Thymus (tissue), 11 donors: ENCODE results near the gene TMEM44. TPM values are rescaled to one million over a fixed set of nuclear protein-coding genes. Genes with fewer than 3 reads are reported as not detected.
A peak's percentile ranks its signal among the peaks of the same experiment; 100 is the strongest.

Experiments
- DNase-seq, 9 donors: peaks; one replicate each; pipeline ENCODE4 v3.0.0-alpha.2; 2013; ENCODE audit warnings: low spot score in 9 of 9, low read depth in 6 of 9, missing footprints in 1 of 9
- H3K27ac ChIP-seq, 2 donors: one replicate each; pipeline ENCODE4 v1.5.1; 2013; ENCODE audit warnings: control low read depth in 1 of 2, low read depth in 1 of 2, low read length in 1 of 2, mild to moderate bottlenecking in 1 of 2, moderate library complexity in 1 of 2
- H3K27me3 ChIP-seq, 2 donors: one replicate each; pipeline ENCODE4 v1.5.1; 2013; ENCODE audit warnings: low read length in 1 of 2; ENCODE audit not compliant: control insufficient read depth in 2 of 2, insufficient read depth in 1 of 2
- H3K36me3 ChIP-seq, 2 donors: one replicate each; pipeline ENCODE4 v1.5.1; 2013; ENCODE audit warnings: low read length in 1 of 2, mild to moderate bottlenecking in 1 of 2, moderate library complexity in 1 of 2; ENCODE audit not compliant: control insufficient read depth in 2 of 2, insufficient read depth in 2 of 2
- H3K4me1 ChIP-seq, 2 donors: one replicate each; pipeline ENCODE4 v1.5.1; 2013; ENCODE audit warnings: low read length in 2 of 2; ENCODE audit not compliant: control insufficient read depth in 2 of 2, insufficient read depth in 2 of 2
- H3K4me3 ChIP-seq, 2 donors: one replicate each; pipeline ENCODE4 v1.5.1; 2013; ENCODE audit warnings: low read length in 2 of 2, control low read depth in 1 of 2, mild to moderate bottlenecking in 1 of 2
- H3K9me3 ChIP-seq, 2 donors: one replicate each; pipeline ENCODE4 v1.5.1; 2013; ENCODE audit warnings: low read length in 1 of 2, mild to moderate bottlenecking in 1 of 2; ENCODE audit not compliant: control insufficient read depth in 2 of 2, insufficient read depth in 1 of 2
- WGBS: extraction: QIAGEN DNeasy Blood & Tissue Kit; methylation state at CpG from one replicate; pipeline ENCODE4 v1.1.7; 2013; 5-methylcytosine and 5-hydroxymethylcytosine counted together
- polyA plus RNA-seq: library from polyadenylated mRNA; stranded (reverse); fragments of 200-250 nt; gene quantifications from one replicate; pipeline ENCODE4 v1.2.3, GENCODE V29; 2013
- total RNA-seq: library from RNA; stranded (reverse); fragments of 120-200 nt; gene quantifications from one replicate; pipeline ENCODE4 v1.2.4, GENCODE V29; 2013
- donor health status: healthy.

Gene TMEM44
- total and polyA plus RNA-seq, 2 donors = 2.4 to 7.1 TPM

GRCh38 chr3:194598771-194599557 is 34.3 kb downstream of the TMEM44 start:
- DNase-seq = no peak

DNA sequence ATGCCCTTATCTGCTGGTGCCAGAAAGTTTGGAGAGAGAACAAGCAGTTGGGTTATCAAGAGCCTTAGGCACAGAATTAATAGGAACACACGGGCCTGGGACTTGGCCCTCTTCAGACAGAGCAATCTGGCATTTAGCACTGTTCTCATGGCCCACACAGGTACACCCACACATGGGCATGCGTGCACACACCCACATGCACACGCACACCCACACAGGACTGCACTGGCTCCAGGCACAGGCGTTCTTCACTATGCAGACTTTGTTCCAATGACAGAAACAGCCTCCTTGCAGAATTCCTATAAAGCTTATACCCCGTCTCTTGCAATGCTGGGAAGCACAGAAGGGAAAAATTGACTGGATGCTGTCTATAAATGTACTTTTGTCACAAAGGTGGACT is 36.3 kb downstream of the TMEM44 start:
- Histone ChIP-seq H3K4me3 (no peak overlapping the region), H3K36me3 (peaks cover 0 to 3% of the 10 kb centered on the region in 2 donors), H3K4me1 (no peaks in the 10 kb centered on the region), H3K27me3 (no peaks in the 10 kb centered on the region), H3K27ac (no peak overlapping the region), H3K9me3 (no peaks in the 10 kb centered on the region)
- DNase-seq = no peak
- WGBS = 97% methylated on average over 5 of the region's 5 CpGs

More at GRCh38 chr3:194598771-194599557, 34.3 kb downstream of the TMEM44 start:
- H3K4me1 ChIP-seq = no peaks in the 10 kb centered on the region
- H3K27ac ChIP-seq = no peak overlapping the region
- H3K9me3 ChIP-seq = no peaks in the 10 kb centered on the region
- WGBS = 93% methylated on average over 25 of the region's 25 CpGs
- H3K4me3 ChIP-seq = no peak overlapping the region
- no peaks in the 10 kb centered on the region for H3K27me3 ChIP-seq
- H3K36me3 ChIP-seq = peaks cover 0 to 3% of the 10 kb centered on the region in 2 donors

DNA sequence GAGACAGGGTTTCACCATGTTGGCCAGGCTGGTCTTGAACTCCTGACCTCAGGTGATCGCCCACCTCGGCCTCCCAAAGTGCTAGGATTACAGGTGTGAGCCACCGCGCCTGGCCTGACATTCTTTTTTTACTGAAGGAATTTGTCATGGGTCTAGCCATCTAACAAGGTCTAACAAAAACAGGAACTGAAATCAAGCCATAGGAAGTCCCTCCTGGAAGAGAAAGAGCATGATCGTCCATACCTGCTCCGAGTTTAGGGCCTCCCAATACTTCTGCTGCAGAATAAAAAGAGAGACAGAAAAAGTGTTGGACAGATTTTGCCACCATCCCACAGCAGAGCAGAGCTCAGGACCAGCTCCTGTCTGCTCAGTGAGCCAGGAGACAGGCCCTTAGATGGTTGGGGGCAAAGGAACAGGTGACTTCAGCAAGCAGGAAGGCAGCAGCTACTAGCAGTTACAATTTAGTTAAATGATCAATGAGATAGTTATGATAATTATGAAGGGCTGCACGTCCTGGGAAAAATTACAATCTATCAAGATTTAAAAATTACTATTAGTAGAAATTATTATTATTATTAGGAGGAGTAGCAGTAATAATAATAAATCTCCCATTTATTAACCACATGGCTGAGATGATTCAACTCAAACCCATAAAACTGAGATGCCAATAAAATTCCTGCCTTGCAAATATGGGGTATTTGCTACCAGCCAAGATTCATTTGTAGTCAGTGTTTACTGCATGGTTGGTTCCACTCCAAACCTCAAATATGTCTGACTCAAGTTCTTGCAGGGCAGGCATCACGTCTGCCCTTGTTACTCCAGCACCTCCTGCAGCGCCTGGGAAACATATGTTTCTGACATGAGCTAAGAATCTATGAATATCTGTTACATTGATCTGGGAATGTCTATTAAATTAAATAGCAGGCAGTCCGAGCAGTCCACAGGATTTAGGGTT is 40.1 kb downstream of the TMEM44 start:
- no peak overlapping the region for H3K4me3 ChIP-seq
- 86% methylated on average over 10 of the region's 10 CpGs for WGBS
- H3K27ac ChIP-seq = no peak overlapping the region
- no peaks in the 10 kb centered on the region for H3K27me3 ChIP-seq
- DNase-seq = no peak
- no peaks in the 10 kb centered on the region for H3K4me1 ChIP-seq
- H3K9me3 ChIP-seq = no peaks in the 10 kb centered on the region
- H3K36me3 ChIP-seq = peaks cover 5 to 7% of the 10 kb centered on the region in 2 donors

DNA sequence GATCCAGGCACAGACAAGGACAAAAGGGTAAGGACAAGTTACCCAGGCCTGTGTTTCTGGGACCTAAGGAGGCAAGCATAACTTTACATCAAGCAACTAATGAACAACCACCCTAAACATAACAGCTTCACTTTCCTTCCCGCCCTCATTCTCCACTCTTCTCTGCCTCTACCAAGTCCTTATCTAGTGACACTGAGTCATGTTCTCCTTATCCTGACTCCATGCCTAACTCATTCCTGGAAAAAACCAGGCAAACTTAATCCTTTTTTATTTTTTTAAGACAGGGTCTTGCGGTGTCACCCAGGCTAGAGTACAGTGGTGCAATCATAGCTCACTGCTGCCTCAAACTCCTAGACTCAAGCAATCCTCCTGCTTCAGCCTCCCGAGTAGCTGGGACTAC is 44.5 kb downstream of the TMEM44 start:
- no peak for DNase-seq
- 99% methylated on average over 3 of the region's 3 CpGs for WGBS
- no peak overlapping the region for H3K4me3 ChIP-seq

DNA sequence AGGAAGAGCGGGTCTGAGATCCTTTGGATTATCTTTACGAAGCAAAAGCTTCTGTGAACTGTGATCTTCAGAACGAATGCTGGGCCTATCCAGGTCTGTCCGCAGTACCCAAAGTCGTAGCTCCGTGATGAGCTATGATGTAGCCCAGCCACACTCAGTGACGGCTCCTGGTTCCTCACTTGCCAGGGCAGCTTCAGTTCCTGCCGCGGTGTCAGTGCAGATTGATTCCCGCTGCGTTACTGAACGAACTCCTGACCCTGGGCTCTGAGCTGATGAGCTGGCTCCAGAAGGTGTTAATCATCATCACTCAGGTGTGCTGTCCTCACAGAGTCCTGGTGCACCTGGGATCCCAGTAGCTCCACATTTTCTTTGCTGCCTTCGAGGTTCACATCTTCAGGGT is 45.0 kb downstream of the TMEM44 start:
- 91% methylated on average over 13 of the region's 13 CpGs for WGBS
- H3K27ac ChIP-seq = no peak overlapping the region
- no peak overlapping the region for H3K4me3 ChIP-seq
- no peaks in the 10 kb centered on the region for H3K9me3 ChIP-seq
- peaks cover 6 to 8% of the 10 kb centered on the region in 2 donors for H3K4me1 ChIP-seq
- H3K36me3 ChIP-seq = peaks cover 8 to 14% of the 10 kb centered on the region in 2 donors
- H3K27me3 ChIP-seq = no peaks in the 10 kb centered on the region
- DNase-seq = no peak

More for the DNA sequence above, 44.5 kb downstream of the TMEM44 start:
- Histone ChIP-seq H3K9me3 (no peaks in the 10 kb centered on the region), H3K27ac (no peak overlapping the region), H3K4me1 (peaks cover 4% of the 10 kb centered on the region in 2 donors), H3K27me3 (no peaks in the 10 kb centered on the region), H3K36me3 (peaks cover 8 to 14% of the 10 kb centered on the region in 2 donors)

- Histone ChIP-seq H3K27ac (no peak overlapping the region), H3K27me3 (no peaks in the 10 kb centered on the region), H3K4me1 (peaks cover 8% of the 10 kb centered on the region in 2 donors), H3K36me3 (peaks cover 8 to 14% of the 10 kb centered on the region in 2 donors), H3K4me3 (no peak overlapping the region), H3K9me3 (no peaks in the 10 kb centered on the region)
- DNase-seq = no peak
- 97% methylated on average over 14 of the region's 14 CpGs for WGBS
These were observed 45.7 kb downstream of the TMEM44 start for GRCh38 chr3:194587438-194587931.

GRCh38 chr3:194586836-194587235 is 46.4 kb downstream of the TMEM44 start:
- WGBS = 49% methylated on average over 2 of the region's 2 CpGs
- Histone ChIP-seq H3K27ac (peak overlapping the region in 1 of 2 donors; percentile 19), H3K9me3 (no peaks in the 10 kb centered on the region), H3K4me3 (no peak overlapping the region), H3K36me3 (peaks cover 8 to 14% of the 10 kb centered on the region in 2 donors), H3K4me1 (peaks cover 8% of the 10 kb centered on the region in 2 donors), H3K27me3 (no peaks in the 10 kb centered on the region)
- DNase-seq = no peak

DNA sequence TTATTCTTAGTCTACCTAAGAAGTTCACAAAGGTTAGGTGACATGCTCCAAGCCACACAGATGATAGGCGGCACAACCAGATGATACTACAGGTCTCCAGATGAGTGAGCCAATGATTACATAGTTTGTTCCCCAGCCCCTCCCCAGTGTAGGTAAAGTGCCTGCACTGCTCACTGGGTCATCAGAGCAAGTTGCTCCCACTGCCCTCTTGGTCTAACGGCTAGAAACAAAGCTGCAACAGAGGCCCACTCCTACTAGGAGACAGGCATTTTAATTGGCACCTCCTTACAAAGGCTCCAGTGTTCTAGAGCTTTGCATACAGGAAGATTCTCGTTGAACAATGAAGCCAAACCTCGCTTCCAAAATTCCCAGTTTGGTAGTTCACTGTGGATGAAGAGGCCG is 47.3 kb downstream of the TMEM44 start:
- Histone ChIP-seq H3K36me3 (peaks cover 8 to 14% of the 10 kb centered on the region in 2 donors), H3K27me3 (no peaks in the 10 kb centered on the region), H3K27ac (no peak overlapping the region), H3K4me3 (no peak overlapping the region), H3K9me3 (no peaks in the 10 kb centered on the region), H3K4me1 (peaks cover 8% of the 10 kb centered on the region in 2 donors)
- 96% methylated on average over 5 of the region's 5 CpGs for WGBS
- DNase-seq = no peak

DNA sequence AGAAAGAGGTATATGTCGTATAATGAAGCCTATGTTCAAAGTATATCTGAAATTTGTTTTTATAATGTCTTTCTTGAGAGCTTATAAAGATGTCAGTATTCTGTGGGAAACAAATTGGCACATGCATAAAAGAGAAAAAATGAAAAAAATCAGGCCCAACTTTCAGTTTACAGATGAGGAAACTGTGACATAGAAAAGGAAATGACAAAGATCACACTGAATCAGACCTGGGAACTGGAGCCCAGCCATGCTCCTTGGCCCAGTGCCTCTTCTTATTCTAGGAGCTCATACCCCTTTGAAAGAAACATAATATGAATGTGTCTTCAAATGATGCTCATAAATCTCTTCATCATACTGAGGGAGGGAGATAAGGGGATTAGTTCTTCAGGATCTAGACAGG is 48.4 kb downstream of the TMEM44 start:
- WGBS = 96% methylated on average over 1 of the region's 1 CpG
- Histone ChIP-seq H3K36me3 (peaks cover 8 to 12% of the 10 kb centered on the region in 2 donors), H3K9me3 (no peaks in the 10 kb centered on the region), H3K4me1 (peaks cover 8% of the 10 kb centered on the region in 2 donors), H3K27me3 (no peaks in the 10 kb centered on the region), H3K4me3 (no peak overlapping the region), H3K27ac (no peak overlapping the region)
- no peak for DNase-seq
